Natural killer cell (primary cell): ENCODE measurements around the gene DOCK4. TPM values are rescaled to one million over a fixed set of nuclear protein-coding genes. Genes with fewer than 3 reads are reported as not detected.

Experiments
- ATAC-seq, 3 donors: fragments of 150-1000 bp in 2 of 3; fragments of 200-7000 bp in 1 of 3; cut with Tn5 transposase; 1 replicate in 1 of 3; 2 replicates in 2 of 3; pipeline ENCODE4 v1.10.0; 2021; ENCODE audit warnings: mild to moderate bottlenecking in 2 of 3, moderate library complexity in 2 of 3
- DNase-seq, 2 donors: peaks; one replicate each; pipeline versions ENCODE4 v3.0.0 to v3.0.0-alpha.2; 2013 to 2021; ENCODE audit warnings: mixed read lengths in 1 of 2
- H3K27ac ChIP-seq: one replicate; pipeline ENCODE4 v1.5.1; 2013; ENCODE audit warnings: mild to moderate bottlenecking, low read length
- H3K27me3 ChIP-seq: one replicate; pipeline ENCODE4 v1.6.1; 2013; ENCODE audit warnings: low read length; ENCODE audit not compliant: control insufficient read depth, insufficient read depth
- H3K36me3 ChIP-seq: one replicate; pipeline ENCODE4 v1.6.1; 2013; ENCODE audit warnings: low read length; ENCODE audit not compliant: control insufficient read depth, insufficient read depth
- H3K4me1 ChIP-seq: one replicate; pipeline ENCODE4 v1.6.1; 2013; ENCODE audit warnings: low read length; ENCODE audit not compliant: control insufficient read depth, insufficient read depth
- H3K4me3 ChIP-seq: one replicate; pipeline ENCODE4 v1.5.1; 2013; ENCODE audit warnings: low read length
- H3K9me3 ChIP-seq: one replicate; pipeline ENCODE4 v1.6.1; 2013; ENCODE audit warnings: low read length; ENCODE audit not compliant: control insufficient read depth, insufficient read depth
- H3K27ac Mint-ChIP-seq, 2 donors: one replicate each; pipeline ENCODE4 v1.8.0; 2022; ENCODE audit warnings: mild to moderate bottlenecking in 2 of 2, mixed read lengths in 2 of 2, moderate library complexity in 1 of 2
- H3K27me3 Mint-ChIP-seq, 2 donors: one replicate each; pipeline ENCODE4 v1.8.0; 2022; ENCODE audit warnings: low read depth in 2 of 2, mixed read lengths in 2 of 2
- H3K36me3 Mint-ChIP-seq: one replicate; pipeline ENCODE4 v1.8.0; 2022; ENCODE audit warnings: mixed read lengths
- H3K4me1 Mint-ChIP-seq, 2 donors: one replicate each; pipeline ENCODE4 v1.8.0; 2022; ENCODE audit warnings: mixed read lengths in 2 of 2
- H3K4me3 Mint-ChIP-seq: one replicate; pipeline ENCODE4 v1.8.0; 2022; ENCODE audit warnings: mild to moderate bottlenecking, moderate library complexity, mixed read lengths
- H3K9me3 Mint-ChIP-seq, 2 donors: one replicate each; pipeline ENCODE4 v1.8.0; 2022; ENCODE audit warnings: mixed read lengths in 2 of 2
- CTCF ChIP-seq: fragments of 200-600 bp; IDR thresholded peaks from one replicate; pipeline ENCODE4 v1.8.0; 2022; ENCODE audit warnings: antibody characterized with exemption
- WGBS: methylation state at CpG from one replicate; pipeline ENCODE4 v1.1.7; 2013; ENCODE audit warnings: missing lambda C conversion rate; ENCODE audit not compliant: insufficient coverage; 5-methylcytosine and 5-hydroxymethylcytosine counted together
- intact Hi-C: fragments of 100-400 bp; cut with micrococcal nuclease; formaldehyde crosslinking; loops from one replicate; pipeline ENCODE4 v1.14.2; 2022
- total RNA-seq, 4 donors: library from RNA; stranded (reverse); fragments of 120-200 nt in 1 of 4; gene quantifications; one replicate each; pipeline versions ENCODE4 v1.2.3 to v1.2.4, GENCODE V29; 2013 to 2022

Gene DOCK4
- total RNA-seq, 3 donors from 2014 or later (not counting 1 experiment from before 2014, with no cell fraction given) = 0.61 to 2.4 (median 0.89) TPM

- ATAC-seq = no peak
- Mint-ChIP-seq H3K4me3 (no peak overlapping the region), H3K36me3 (no peaks in the 10 kb centered on the region), H3K27ac (no peak overlapping the region), H3K9me3 (peaks cover 7% of the 10 kb centered on the region in 2 donors), H3K27me3 (no peaks in the 10 kb centered on the region), H3K4me1 (no peaks in the 10 kb centered on the region)
- Histone ChIP-seq H3K27ac (no peak overlapping the region), H3K4me1 (no peaks in the 10 kb centered on the region), H3K4me3 (no peak overlapping the region), H3K27me3 (no peaks in the 10 kb centered on the region), H3K36me3 (no peaks in the 10 kb centered on the region), H3K9me3 (no peaks in the 10 kb centered on the region)
- WGBS = 93% methylated on average over 7 of the region's 7 CpGs
- DNase-seq = no peak
- no peak for TF ChIP-seq CTCF
- intact Hi-C loops = no loop called here
These were observed 354.1 kb downstream of the DOCK4 start for GRCh38 chr7:111852081-111852480.

- Histone ChIP-seq H3K4me3 (no peak overlapping the region), H3K27ac (no peak overlapping the region), H3K27me3 (no peaks in the 10 kb centered on the region), H3K36me3 (no peaks in the 10 kb centered on the region), H3K9me3 (no peaks in the 10 kb centered on the region), H3K4me1 (no peaks in the 10 kb centered on the region)
- Mint-ChIP-seq H3K4me1 (peaks cover 0 to 3% of the 10 kb centered on the region in 2 donors), H3K36me3 (no peaks in the 10 kb centered on the region), H3K4me3 (no peak overlapping the region), H3K27ac (no peak overlapping the region), H3K27me3 (no peaks in the 10 kb centered on the region), H3K9me3 (peaks cover 7% of the 10 kb centered on the region in 2 donors)
- no peak for TF ChIP-seq CTCF
- intact Hi-C loops = no loop called here
- DNase-seq = no peak
- no peak for ATAC-seq
- WGBS = 90% methylated on average over 5 of the region's 6 CpGs
These were observed 359.3 kb downstream of the DOCK4 start for GRCh38 chr7:111846898-111847297.

GRCh38 chr7:111845853-111846252 lies 360.3 kb downstream of the DOCK4 start:
- TF ChIP-seq CTCF = no peak
- Histone ChIP-seq H3K27ac (no peak overlapping the region), H3K4me3 (no peak overlapping the region), H3K4me1 (no peaks in the 10 kb centered on the region), H3K36me3 (no peaks in the 10 kb centered on the region), H3K9me3 (no peaks in the 10 kb centered on the region), H3K27me3 (no peaks in the 10 kb centered on the region)
- Mint-ChIP-seq H3K36me3 (no peaks in the 10 kb centered on the region), H3K4me3 (no peak overlapping the region), H3K27ac (no peak overlapping the region), H3K4me1 (peaks cover 0 to 6% of the 10 kb centered on the region in 2 donors), H3K9me3 (peaks cover 7% of the 10 kb centered on the region in 2 donors), H3K27me3 (no peaks in the 10 kb centered on the region)
- ATAC-seq (no peak), DNase-seq (no peak)
- intact Hi-C loops = no loop called here
- WGBS = 91% methylated on average over 2 of the region's 4 CpGs

- Mint-ChIP-seq H3K9me3 (peaks cover under 1 to 2% of the 10 kb centered on the region in 2 donors), H3K4me1 (peaks cover 0 to 6% of the 10 kb centered on the region in 2 donors), H3K27me3 (no peaks in the 10 kb centered on the region), H3K27ac (no peak overlapping the region), H3K36me3 (no peaks in the 10 kb centered on the region), H3K4me3 (no peak overlapping the region)
- Histone ChIP-seq H3K4me3 (no peak overlapping the region), H3K4me1 (no peaks in the 10 kb centered on the region), H3K27me3 (no peaks in the 10 kb centered on the region), H3K36me3 (no peaks in the 10 kb centered on the region), H3K27ac (no peak overlapping the region), H3K9me3 (no peaks in the 10 kb centered on the region)
- intact Hi-C loops = no loop called here
- ATAC-seq (no peak), DNase-seq (no peak)
- WGBS = 76% methylated on average over 2 of the region's 4 CpGs
- no peak for TF ChIP-seq CTCF
These were observed 361.1 kb downstream of the DOCK4 start for GRCh38 chr7:111844904-111845671.
